Fibroblast of lung (primary cell): Measurements from ENCODE around the gene CFAP46. TPM values are rescaled to one million over a fixed set of nuclear protein-coding genes. Genes with fewer than 3 reads are reported as not detected.

Source experiments
- DNase-seq, 2 donors: peaks; one replicate each; pipeline versions ENCODE4 v3.0.0 to v3.0.0-alpha.2; 2010; ENCODE audit warnings: low read depth in 2 of 2
- H2AFZ ChIP-seq: 2 replicates; pipeline ENCODE4 v1.5.1; 2012; ENCODE audit warnings: low read length, control low read depth, inconsistent platforms
- H3K27ac ChIP-seq: 2 replicates; pipeline ENCODE4 v1.5.1; 2011; ENCODE audit warnings: low read length, control low read depth; ENCODE audit not compliant: insufficient read depth
- H3K27me3 ChIP-seq: 2 replicates; pipeline ENCODE4 v1.5.1; 2011; ENCODE audit warnings: mild to moderate bottlenecking, low read length; ENCODE audit not compliant: control insufficient read depth, insufficient read depth
- H3K36me3 ChIP-seq: 2 replicates; pipeline ENCODE4 v1.5.1; 2011; ENCODE audit warnings: low read length; ENCODE audit not compliant: control insufficient read depth, insufficient read depth
- H3K4me1 ChIP-seq: 2 replicates; pipeline ENCODE4 v1.5.1; 2011; ENCODE audit warnings: low read length; ENCODE audit not compliant: control insufficient read depth, insufficient read depth; ENCODE audit errors: extremely low read depth
- H3K4me2 ChIP-seq: 2 replicates; pipeline ENCODE4 v1.5.1; 2011; ENCODE audit warnings: low read length, control low read depth; ENCODE audit not compliant: insufficient read depth; ENCODE audit errors: extremely low read depth
- H3K4me3 ChIP-seq, 4 experiments: fragments of 200-600 bp in 1 of 4; sonication (generic) in 1 of 4; replicated peaks in 1 of 4; 2 replicates each; pipeline ENCODE4 v1.5.1; 2011 to 2016; ENCODE audit warnings: low read length in 4 of 4, low read depth in 3 of 4, mild to moderate bottlenecking in 3 of 4, control low read depth in 2 of 4, inconsistent platforms in 1 of 4, mixed read lengths in 1 of 4; ENCODE audit not compliant: insufficient read depth in 1 of 4; ENCODE audit errors: control extremely low read depth in 1 of 4
- H3K79me2 ChIP-seq: 2 replicates; pipeline ENCODE4 v1.5.1; 2012; ENCODE audit warnings: mild to moderate bottlenecking, low read length, inconsistent platforms; ENCODE audit not compliant: control insufficient read depth, insufficient read depth
- H3K9ac ChIP-seq: 2 replicates; pipeline ENCODE4 v1.5.1; 2011; ENCODE audit warnings: mild to moderate bottlenecking, low read length, control low read depth; ENCODE audit not compliant: insufficient read depth
- H3K9me3 ChIP-seq: 2 replicates; pipeline ENCODE4 v1.5.1; 2012; ENCODE audit warnings: low read depth, low read length; ENCODE audit not compliant: control insufficient read depth, insufficient read depth
- H4K20me1 ChIP-seq: 2 replicates; pipeline ENCODE4 v1.5.1; 2011; ENCODE audit warnings: low read length; ENCODE audit not compliant: control insufficient read depth, insufficient read depth; ENCODE audit errors: extremely low read depth
- CTCF ChIP-seq, 2 donors: IDR thresholded peaks in 1 of 2; conservative IDR thresholded peaks in 1 of 2; 1 replicate in 1 of 2; 2 replicates in 1 of 2; pipeline ENCODE4 v1.5.1; 2011 to 2012; ENCODE audit warnings: low read length in 2 of 2, control low read depth in 1 of 2, inconsistent platforms in 1 of 2, low read depth in 1 of 2, mild to moderate bottlenecking in 1 of 2
- EZH2 ChIP-seq: IDR thresholded peaks from 2 replicates; pipeline ENCODE4 v1.5.1; 2012; ENCODE audit warnings: low read length, control low read depth, mild to moderate bottlenecking; ENCODE audit errors: missing control alignments
- polyA plus RNA-seq, 2 donors: library from polyadenylated mRNA; depleted of rRNA in 1 of 2; stranded (reverse) in 1 of 2; unstranded in 1 of 2; fragments of >200 nt; gene quantifications; 2 replicates each; pipeline ENCODE4 v1.2.1, GENCODE V29; 2011 to 2012; ENCODE audit warnings: missing spikeins in 1 of 2
- total RNA-seq: library from RNA; depleted of rRNA; stranded (reverse); fragments of >200 nt; gene quantifications from 2 replicates; pipeline ENCODE4 v1.2.1, GENCODE V29; 2014

CFAP46 gene
- total and polyA plus RNA-seq, 2 donors (not counting 1 experiment from before 2014, with no cell fraction given) = 0.25 to 0.66 TPM

GRCh38 chr10:132873395-132873794 lies 69.0 kb downstream of the CFAP46 start:
- no peaks in the 10 kb centered on the region for H3K4me1 ChIP-seq
- no peak for DNase-seq
- no peak overlapping the region for H3K9ac ChIP-seq
- no peak overlapping the region for H2AFZ ChIP-seq
- H3K27ac ChIP-seq = no peak overlapping the region
- no peak overlapping the region for H3K4me3 ChIP-seq
- H3K36me3 ChIP-seq = no peaks in the 10 kb centered on the region
- no peaks in the 10 kb centered on the region for H3K9me3 ChIP-seq
- no peaks in the 10 kb centered on the region for H3K79me2 ChIP-seq
- no peak overlapping the region for H3K4me2 ChIP-seq
- H4K20me1 ChIP-seq = no peaks in the 10 kb centered on the region
- TF ChIP-seq CTCF (conservative IDR thresholded peaks at IDR 0.05 in 1 of 2, IDR thresholded peaks at IDR 0.05 in 1 of 2; ENCODE audit: low read depth in 1 of 2, low read length in 2 of 2) (no peak), EZH2 (no peak)
- no peaks in the 10 kb centered on the region for H3K27me3 ChIP-seq

- Histone ChIP-seq H4K20me1 (no peaks in the 10 kb centered on the region), H3K79me2 (no peaks in the 10 kb centered on the region), H3K4me1 (no peaks in the 10 kb centered on the region), H2AFZ (no peak overlapping the region), H3K9ac (no peak overlapping the region), H3K4me3 (no peak overlapping the region), H3K9me3 (no peaks in the 10 kb centered on the region), H3K4me2 (no peak overlapping the region), H3K27ac (no peak overlapping the region), H3K27me3 (no peaks in the 10 kb centered on the region), H3K36me3 (no peaks in the 10 kb centered on the region)
- no peak for TF ChIP-seq CTCF (conservative IDR thresholded peaks at IDR 0.05 in 1 of 2, IDR thresholded peaks at IDR 0.05 in 1 of 2; ENCODE audit: low read depth in 1 of 2, low read length in 2 of 2)
- DNase-seq = no peak
Measured at GRCh38 chr10:132872658-132873057, 69.7 kb downstream of the CFAP46 start.

- DNase-seq = no peak
- Histone ChIP-seq H3K79me2 (no peaks in the 10 kb centered on the region), H2AFZ (no peak overlapping the region), H3K4me2 (no peak overlapping the region), H3K9ac (no peak overlapping the region), H3K27me3 (no peaks in the 10 kb centered on the region), H4K20me1 (no peaks in the 10 kb centered on the region), H3K9me3 (no peaks in the 10 kb centered on the region), H3K27ac (no peak overlapping the region), H3K4me1 (no peaks in the 10 kb centered on the region), H3K4me3 (no peak overlapping the region), H3K36me3 (no peaks in the 10 kb centered on the region)
- TF ChIP-seq EZH2 (no peak), CTCF (conservative IDR thresholded peaks at IDR 0.05 in 1 of 2, IDR thresholded peaks at IDR 0.05 in 1 of 2; ENCODE audit: low read depth in 1 of 2, low read length in 2 of 2) (no peak)
Measured at GRCh38 chr10:132870426-132870825, 71.9 kb downstream of the CFAP46 start.
